CD4-positive, alpha-beta memory T cell (primary cell): ENCODE data around the gene KCNQ1. TPM values are rescaled to one million over a fixed set of nuclear protein-coding genes. Genes with fewer than 3 reads are reported as not detected.

Source experiments
- CTCF ChIA-PET: fragments of 350-600 bp; sonication (Branson Sonifier 250); formaldehyde crosslinking; loops from one replicate; lab custom pipeline; 2021; ENCODE audit warnings: inconsistent platforms; ENCODE audit not compliant: partially characterized antibody; lab: Charles Lee
- POLR2A ChIA-PET: fragments of 350-600 bp; sonication (Branson Sonifier 250); formaldehyde crosslinking; loops from one replicate; lab custom pipeline; 2021; ENCODE audit not compliant: partially characterized antibody; lab: Charles Lee
- DNase-seq, 5 donors: peaks; one replicate each; pipeline versions ENCODE4 v3.0.0 to v3.0.0-alpha.2; 2020 to 2022; ENCODE audit warnings: mixed read lengths in 1 of 5
- H3K27ac ChIP-seq: one replicate; pipeline ENCODE4 v1.7.0; 2013; ENCODE audit warnings: low read depth, low read length
- H3K27me3 ChIP-seq: 2 replicates; pipeline ENCODE4 v1.7.0; 2013; ENCODE audit warnings: mild to moderate bottlenecking, low read length, moderate library complexity; ENCODE audit not compliant: insufficient read depth
- H3K36me3 ChIP-seq: 2 replicates; pipeline ENCODE4 v1.7.0; 2013; ENCODE audit warnings: mild to moderate bottlenecking, low read length, moderate library complexity; ENCODE audit not compliant: insufficient read depth
- H3K4me1 ChIP-seq: 2 replicates; pipeline ENCODE4 v1.7.0; 2013; ENCODE audit warnings: mild to moderate bottlenecking, low read length, moderate library complexity; ENCODE audit not compliant: insufficient read depth
- H3K4me3 ChIP-seq, 2 donors: one replicate each; pipeline ENCODE4 v1.7.0; 2013; ENCODE audit warnings: low read length in 2 of 2, mild to moderate bottlenecking in 1 of 2
- H3K9me3 ChIP-seq, 2 donors: one replicate each; pipeline ENCODE4 v1.7.0; 2013; ENCODE audit warnings: low read length in 2 of 2, control low read depth in 1 of 2; ENCODE audit not compliant: control insufficient read depth in 1 of 2
- H3K27ac Mint-ChIP-seq, 7 donors: one replicate each; pipeline ENCODE4 v1.8.0; 2020 to 2021; ENCODE audit warnings: mixed read lengths in 7 of 7, mild to moderate bottlenecking in 6 of 7, inconsistent platforms in 3 of 7, moderate library complexity in 3 of 7
- H3K27me3 Mint-ChIP-seq, 2 donors: one replicate each; pipeline ENCODE4 v1.8.0; 2020 to 2021; ENCODE audit warnings: mixed read lengths in 2 of 2
- H3K36me3 Mint-ChIP-seq, 2 donors: one replicate each; pipeline ENCODE4 v1.8.0; 2020 to 2021; ENCODE audit warnings: mixed read lengths in 2 of 2, inconsistent platforms in 1 of 2, mild to moderate bottlenecking in 1 of 2
- H3K4me1 Mint-ChIP-seq, 4 donors: one replicate each; pipeline ENCODE4 v1.8.0; 2020 to 2021; ENCODE audit warnings: mixed read lengths in 4 of 4, mild to moderate bottlenecking in 1 of 4
- H3K4me3 Mint-ChIP-seq, 8 donors: one replicate each; pipeline ENCODE4 v1.8.0; 2020 to 2021; ENCODE audit warnings: mixed read lengths in 8 of 8, mild to moderate bottlenecking in 7 of 8, moderate library complexity in 6 of 8, inconsistent platforms in 3 of 8
- H3K9me3 Mint-ChIP-seq, 8 donors: one replicate each; pipeline ENCODE4 v1.8.0; 2020 to 2021; ENCODE audit warnings: mixed read lengths in 8 of 8, mild to moderate bottlenecking in 5 of 8, inconsistent platforms in 3 of 8, moderate library complexity in 1 of 8
- intact Hi-C: fragments of 100-400 bp; cut with micrococcal nuclease; formaldehyde crosslinking; loops from one replicate; pipeline ENCODE4 v1.15.1; 2023
- polyA plus RNA-seq, 2 donors: library from polyadenylated mRNA; unstranded; fragments of 300-500 nt; fragmentation: Illumina TruSeq; gene quantifications; one replicate each; pipeline ENCODE4 v1.2.3, GENCODE V29; 2021
- total RNA-seq, 2 experiments: library from RNA; stranded (reverse); gene quantifications; one replicate each; pipeline ENCODE4 v1.2.3, GENCODE V29; 2021

The KCNQ1 gene
- total and polyA plus RNA-seq, 4 experiments from 2014 or later, result 5.4 to 21.7 (median 21.5) TPM

DNA sequence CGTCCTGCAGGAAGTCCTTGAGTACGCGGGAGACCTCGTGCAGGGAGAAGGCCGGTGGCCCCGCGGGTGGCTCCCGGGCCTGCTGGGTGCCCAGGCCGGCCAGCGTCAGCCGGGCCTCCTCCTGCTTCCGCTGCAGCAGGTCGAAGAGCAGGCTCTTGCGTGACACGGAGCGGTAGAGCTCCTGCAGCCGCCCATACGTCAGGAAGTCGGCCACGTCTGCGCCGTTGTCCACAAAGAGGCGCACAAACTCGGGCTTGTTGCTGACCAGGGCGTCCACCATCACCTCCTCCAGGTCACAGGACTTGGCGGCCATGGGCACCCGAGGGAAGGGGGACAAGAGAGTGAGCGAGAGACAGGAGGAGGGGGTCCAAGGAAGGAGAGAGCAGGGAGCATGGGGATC lies 29.6 kb upstream of the KCNQ1 start:
- Histone ChIP-seq H3K4me3 (no peak overlapping the region), H3K36me3 (no peaks in the 10 kb centered on the region), H3K9me3 (no peaks in the 10 kb centered on the region), H3K27ac (no peak overlapping the region), H3K27me3 (no peaks in the 10 kb centered on the region), H3K4me1 (peaks cover 6% of the 10 kb centered on the region)
- CTCF ChIA-PET, result interaction anchor here (0.6 to 1.3 kb wide), 3 partner anchors 14 to 113 kb away, joined by 3 to 4 read pairs (median 3); partner anchors contain the start of genes C11orf21, TSPAN32 and TSSC4
- H3K36me3 Mint-ChIP-seq, result no peaks in the 10 kb centered on the region
- peaks cover 0 to 7% (median under 1%) of the 10 kb centered on the region in 4 donors for H3K4me1 Mint-ChIP-seq
- DNase-seq, result no peak
- POLR2A ChIA-PET, result interaction anchor here (1.4 kb wide), 1 partner anchor 16 kb away, joined by 3 read pairs; no protein-coding TSS in a partner anchor
- no peaks in the 10 kb centered on the region for H3K27me3 Mint-ChIP-seq
- H3K9me3 Mint-ChIP-seq, result no peaks in the 10 kb centered on the region
- no peak overlapping the region for H3K4me3 Mint-ChIP-seq
- H3K27ac Mint-ChIP-seq, result peak overlapping the region in 1 of 7 donors; percentile 55
- intact Hi-C loops, result no loop called here

DNA sequence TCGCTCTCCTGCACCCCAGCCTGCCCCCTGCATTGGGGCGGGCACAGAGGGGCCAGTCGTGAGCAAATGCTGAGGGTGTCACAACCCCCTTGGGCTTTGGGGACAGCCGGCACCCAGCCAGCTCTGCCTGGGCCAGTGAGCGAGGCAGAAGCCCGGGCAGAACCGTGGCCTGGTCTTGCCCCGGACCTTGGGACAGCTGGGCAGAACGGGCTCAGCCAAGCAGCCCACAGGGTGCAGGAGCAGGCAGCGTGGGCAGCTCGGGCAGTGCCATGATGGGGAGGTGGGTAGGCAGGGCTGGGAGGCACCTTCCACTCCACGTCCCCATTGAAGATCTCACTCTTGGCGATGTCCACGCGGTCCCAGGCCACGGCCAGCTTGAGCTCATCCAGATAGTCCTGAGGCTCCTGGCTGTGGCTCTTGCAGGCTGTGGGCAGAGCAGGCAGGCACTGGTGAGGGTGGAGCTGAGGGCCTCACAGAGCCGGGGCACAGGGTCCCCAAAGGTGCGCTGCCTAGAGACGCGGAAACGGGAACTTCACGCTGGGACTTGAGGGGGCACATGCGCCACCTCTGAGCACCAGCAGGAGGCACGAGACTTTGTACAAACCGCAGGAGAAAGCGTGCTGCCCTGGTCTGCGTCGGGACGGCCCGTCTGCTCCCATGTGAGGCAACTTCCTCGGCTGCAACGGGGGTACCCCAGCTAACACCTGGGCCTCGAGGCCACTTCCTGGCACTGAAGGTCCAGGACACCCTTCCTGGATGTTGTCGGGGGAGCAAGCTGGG lies 29.0 kb upstream of the KCNQ1 start:
- Histone ChIP-seq H3K4me1 (peaks cover 11% of the 10 kb centered on the region), H3K9me3 (no peaks in the 10 kb centered on the region), H3K27me3 (no peaks in the 10 kb centered on the region), H3K27ac (no peak overlapping the region), H3K36me3 (no peaks in the 10 kb centered on the region), H3K4me3 (no peak overlapping the region)
- POLR2A ChIA-PET, result interaction anchor here (1.4 kb wide), 1 partner anchor 16 kb away, joined by 3 read pairs; no protein-coding TSS in a partner anchor
- no peak overlapping the region for H3K27ac Mint-ChIP-seq
- no peak for DNase-seq
- H3K9me3 Mint-ChIP-seq, result no peaks in the 10 kb centered on the region
- H3K36me3 Mint-ChIP-seq, result no peaks in the 10 kb centered on the region
- no peaks in the 10 kb centered on the region for H3K27me3 Mint-ChIP-seq
- H3K4me3 Mint-ChIP-seq, result no peak overlapping the region
- H3K4me1 Mint-ChIP-seq, result peaks cover 0 to 7% (median 2%) of the 10 kb centered on the region in 4 donors
- intact Hi-C loops, result no loop called here
- CTCF ChIA-PET, result interaction anchor here (0.6 to 1.3 kb wide), 3 partner anchors 15 to 114 kb away, joined by 3 to 4 read pairs (median 3); partner anchors contain the start of genes C11orf21, TSPAN32 and TSSC4

DNA sequence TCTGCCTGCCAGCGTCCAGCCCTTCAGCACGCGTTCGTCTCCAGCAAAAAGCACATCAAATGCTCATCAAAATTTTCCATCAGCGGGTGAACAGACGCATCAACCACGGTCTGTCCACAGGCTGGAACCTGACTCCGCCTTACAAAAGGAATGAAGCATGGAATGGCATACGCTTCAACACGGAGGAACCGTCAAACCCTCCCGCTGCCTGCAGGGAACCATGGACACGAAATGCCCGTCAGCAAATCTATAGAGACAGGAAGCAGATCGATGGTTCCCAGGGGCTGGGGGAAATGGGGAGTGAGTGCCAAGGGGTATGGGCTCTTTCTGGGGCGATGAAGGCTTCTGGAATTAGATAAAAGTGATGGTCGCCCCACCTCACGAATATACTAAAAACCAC lies 28.0 kb upstream of the KCNQ1 start:
- Histone ChIP-seq H3K9me3 (no peaks in the 10 kb centered on the region), H3K4me1 (peaks cover 11% of the 10 kb centered on the region), H3K27ac (no peak overlapping the region), H3K36me3 (no peaks in the 10 kb centered on the region), H3K27me3 (no peaks in the 10 kb centered on the region), H3K4me3 (no peak overlapping the region)
- intact Hi-C loops, result no loop called here
- no peak for DNase-seq
- no peaks in the 10 kb centered on the region for H3K9me3 Mint-ChIP-seq
- no peaks in the 10 kb centered on the region for H3K36me3 Mint-ChIP-seq
- POLR2A ChIA-PET, result interaction anchor here (1.4 kb wide), 1 partner anchor 17 kb away, joined by 3 read pairs; no protein-coding TSS in a partner anchor
- H3K27ac Mint-ChIP-seq, result no peak overlapping the region
- no peaks in the 10 kb centered on the region for H3K27me3 Mint-ChIP-seq
- CTCF ChIA-PET, result interaction anchor here (0.8 to 6.9 kb wide), 3 partner anchors 112 to 138 kb away, joined by 4 to 262 read pairs (median 4); partner anchors contain the start of genes C11orf21 and TSPAN32
- H3K4me3 Mint-ChIP-seq, result no peak overlapping the region
- peaks cover 0 to 7% (median 2%) of the 10 kb centered on the region in 4 donors for H3K4me1 Mint-ChIP-seq

DNA sequence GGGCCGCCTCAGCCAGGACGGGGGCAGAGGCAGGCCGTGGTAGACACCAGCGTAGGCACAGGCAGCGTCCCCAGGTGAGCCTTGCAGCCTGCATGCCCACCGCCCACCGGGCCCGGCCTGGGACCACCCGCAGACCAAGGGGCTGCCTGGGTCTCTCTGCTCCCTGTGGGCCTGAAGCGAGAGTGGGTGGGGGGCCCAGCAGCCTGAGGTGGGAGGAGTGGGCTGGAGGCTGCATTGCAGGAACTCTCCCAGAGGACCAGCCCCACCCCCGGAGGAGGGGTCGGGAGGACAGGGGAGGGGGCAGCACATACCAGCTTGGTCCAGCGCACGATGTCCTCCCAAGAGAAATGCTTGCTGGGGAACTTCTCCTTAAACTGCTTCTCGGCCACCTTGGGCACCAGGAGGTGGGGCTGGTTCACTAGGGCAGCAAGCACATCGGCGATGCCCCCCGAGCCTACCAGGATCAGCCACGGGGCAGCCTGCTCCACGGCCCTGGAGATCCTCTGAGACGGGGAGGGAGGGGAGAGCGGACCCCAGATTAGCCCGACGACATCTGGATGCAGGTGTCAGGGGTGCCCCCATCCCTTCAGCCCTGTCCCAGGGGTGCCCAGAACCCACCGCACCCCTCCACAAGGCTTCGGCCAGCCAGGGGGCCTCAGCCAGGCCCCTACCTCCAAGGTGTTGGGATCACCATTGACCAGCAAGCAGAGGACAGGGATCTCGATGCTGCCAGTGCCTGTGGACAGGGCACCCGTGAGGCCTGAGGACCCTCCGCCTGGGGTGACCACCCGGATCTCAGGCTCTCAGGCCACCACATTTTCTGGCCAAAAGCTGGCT lies 26.7 kb upstream of the KCNQ1 start:
- DNase-seq, result no peak
- no peaks in the 10 kb centered on the region for H3K9me3 Mint-ChIP-seq
- intact Hi-C loops, result no loop called here
- no peak overlapping the region for H3K27ac Mint-ChIP-seq
- H3K9me3 ChIP-seq, result no peaks in the 10 kb centered on the region
- H3K4me1 ChIP-seq, result peaks cover 11% of the 10 kb centered on the region
- ChIA-PET CTCF (interaction anchor here (0.8 to 6.9 kb wide), 6 partner anchors 18 to 224 kb away, joined by 4 to 262 read pairs (median 28); partner anchors contain the start of genes C11orf21, TSPAN32 and TSSC4), POLR2A (interaction anchor here (1.8 to 3.4 kb wide), 2 partner anchors 17 to 114 kb away, joined by 7 to 37 read pairs; partner anchors contain the start of genes C11orf21, TSPAN32 and TSSC4)
- H3K4me3 ChIP-seq, result no peak overlapping the region
- H3K36me3 ChIP-seq, result no peaks in the 10 kb centered on the region
- peaks cover 0 to 7% (median 2%) of the 10 kb centered on the region in 4 donors for H3K4me1 Mint-ChIP-seq
- no peak overlapping the region for H3K27ac ChIP-seq
- H3K36me3 Mint-ChIP-seq, result no peaks in the 10 kb centered on the region
- H3K4me3 Mint-ChIP-seq, result no peak overlapping the region
- no peaks in the 10 kb centered on the region for H3K27me3 ChIP-seq
- no peaks in the 10 kb centered on the region for H3K27me3 Mint-ChIP-seq

DNA sequence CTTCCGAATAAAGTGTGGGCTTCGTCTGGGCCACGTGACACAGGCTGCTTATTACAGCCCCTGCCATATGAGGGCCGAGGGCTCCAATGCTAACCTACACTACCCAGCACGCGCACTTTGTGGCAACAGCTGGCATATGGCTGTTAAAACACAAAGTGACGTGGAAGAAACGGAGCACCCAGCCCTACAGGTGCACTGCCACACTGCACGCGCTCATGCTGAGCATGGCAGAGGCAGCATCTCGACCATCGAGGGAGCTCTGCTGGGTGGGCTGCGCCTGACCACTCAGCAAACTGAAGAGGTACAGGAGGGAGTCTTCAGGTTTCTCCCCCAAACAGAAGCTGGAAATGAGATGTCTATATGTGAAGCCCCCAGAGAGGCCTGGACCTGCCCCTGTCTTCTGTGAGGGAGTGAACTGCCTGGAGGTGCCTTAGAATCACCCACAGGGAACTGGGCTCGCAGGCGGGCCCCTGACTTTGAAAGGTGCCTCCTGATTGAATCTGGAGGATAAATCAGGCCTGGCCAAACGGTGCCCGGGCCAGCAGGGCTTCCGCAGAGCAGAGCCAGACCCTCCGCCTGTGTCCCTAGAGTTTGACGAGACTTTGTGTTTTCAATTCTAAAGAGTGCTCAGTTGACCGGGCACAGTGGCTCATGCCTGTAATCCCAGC lies 26.0 kb upstream of the KCNQ1 start:
- Mint-ChIP-seq H3K4me1 (peaks cover 0 to 7% (median 2%) of the 10 kb centered on the region in 4 donors), H3K9me3 (no peaks in the 10 kb centered on the region), H3K27ac (peak overlapping the region in 1 of 7 donors; percentile 3), H3K36me3 (no peaks in the 10 kb centered on the region), H3K27me3 (no peaks in the 10 kb centered on the region), H3K4me3 (no peak overlapping the region)
- no peaks in the 10 kb centered on the region for H3K9me3 ChIP-seq
- DNase-seq, result no peak
- H3K4me1 ChIP-seq, result peaks cover 11% of the 10 kb centered on the region
- no peaks in the 10 kb centered on the region for H3K36me3 ChIP-seq
- H3K27me3 ChIP-seq, result no peaks in the 10 kb centered on the region
- H3K27ac ChIP-seq, result no peak overlapping the region
- POLR2A ChIA-PET, result interaction anchor here (1.8 to 3.4 kb wide), 3 partner anchors 18 to 220 kb away, joined by 5 to 37 read pairs (median 7); partner anchors contain the start of genes C11orf21, TSPAN32 and TSSC4
- CTCF ChIA-PET, result interaction anchor here (0.9 to 6.9 kb wide), 13 partner anchors 10 to 253 kb away, joined by 4 to 262 read pairs (median 12); partner anchors contain the start of genes C11orf21, TSPAN32 and TSSC4
- intact Hi-C loops, result no loop called here
- H3K4me3 ChIP-seq, result no peak overlapping the region
